Astrocyte (in vitro differentiated cells and primary cell): ENCODE data around the gene NAGLU.

ENCODE experiments used
- CTCF ChIP-seq: IDR thresholded peaks from 2 replicates; pipeline ENCODE4 v1.5.1; 2011; ENCODE audit warnings: low read depth, mild to moderate bottlenecking, inconsistent platforms, low read length, moderate library complexity; ENCODE audit not compliant: insufficient read depth
- EZH2 ChIP-seq: IDR thresholded peaks from 2 replicates; pipeline ENCODE4 v1.6.1; 2012; ENCODE audit warnings: mild to moderate bottlenecking, low read length, inconsistent platforms; ENCODE audit not compliant: insufficient read depth

- TF ChIP-seq CTCF = no peak
- TF ChIP-seq EZH2 = no peak
Observed at GRCh38 chr17:42536372-42537155, 523 bp downstream of the NAGLU start.
